ENCODE results near the gene COMMD1. TPM values are rescaled to one million over a fixed set of nuclear protein-coding genes. Genes with fewer than 3 reads are reported as not detected.

Gene COMMD1
- polyA plus RNA-seq, 1 of the 3 experiments (the other 2 are of a cell fraction): 32.5 TPM

DNA sequence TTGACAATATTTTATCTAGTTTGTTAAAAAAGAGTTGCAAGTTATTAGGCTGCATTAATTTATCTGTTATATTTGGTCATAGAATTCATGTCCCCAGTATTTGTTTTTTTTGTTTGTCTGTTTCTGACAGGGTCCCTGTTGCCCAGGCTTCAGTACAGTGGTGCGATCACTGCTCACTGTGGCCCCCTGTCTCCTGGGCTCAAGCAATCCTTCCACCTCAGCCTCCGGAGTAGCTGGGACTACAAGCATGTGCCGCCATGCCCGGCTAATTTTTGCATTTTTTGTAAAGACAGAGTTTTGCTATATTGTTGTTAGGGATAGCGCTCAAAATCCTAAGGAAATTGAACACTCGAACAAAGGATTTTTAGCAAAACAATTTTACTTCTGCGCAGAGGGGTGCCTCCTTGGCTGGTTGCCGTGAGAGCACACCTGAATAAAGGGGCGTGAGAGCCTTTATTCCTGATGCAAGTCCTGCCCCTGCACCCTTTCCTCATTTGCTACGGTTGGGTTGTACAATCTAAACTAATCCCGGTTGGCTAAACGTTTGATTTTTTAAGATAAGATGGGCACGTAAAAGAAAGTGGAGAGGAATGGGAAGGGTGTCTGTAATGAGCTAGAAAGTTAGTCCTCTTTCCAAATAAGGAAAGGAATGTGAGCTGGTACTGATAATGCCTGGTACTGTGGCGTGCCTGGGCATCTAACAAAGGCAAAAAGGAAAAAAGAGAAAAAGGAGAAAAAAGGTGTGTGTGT lies 65.5 kb downstream of the COMMD1 start:
- Histone ChIP-seq H3K27me3 (ENCODE audit: insufficient read depth) (no peaks in the 10 kb centered on the region), H3K4me3 (ENCODE audit: low read depth in 2 of 2, low read length in 1 of 2) (no peak overlapping the region), H4K20me1 (ENCODE audit: insufficient read depth) (no peaks in the 10 kb centered on the region), H3K4me1 (ENCODE audit: control insufficient read depth in 1 of 2, insufficient read depth in 2 of 2, low read depth in 1 of 2, low read length in 1 of 2) (no peaks in the 10 kb centered on the region), H3K27ac (ENCODE audit: low read depth in 2 of 2, low read length in 1 of 2) (no peak overlapping the region), H3F3A (replicated peaks; ENCODE audit: insufficient read depth) (peaks cover 3% of the 10 kb centered on the region), H3K9me2 (no peaks in the 10 kb centered on the region), H3K36me3 (replicated peaks in 1 of 2; ENCODE audit: control insufficient read depth in 1 of 2, insufficient read depth in 2 of 2, low read length in 1 of 2) (no peaks in the 10 kb centered on the region), H3K79me2 (ENCODE audit: insufficient read depth) (no peaks in the 10 kb centered on the region), H3K9me3 (no peaks in the 10 kb centered on the region), H3K4me2 (no peak overlapping the region), H3K9ac (no peak overlapping the region), H2AFZ (ENCODE audit: low read depth) (no peak overlapping the region)
- DNase-seq: no peak
- TF ChIP-seq, protein P1, sequence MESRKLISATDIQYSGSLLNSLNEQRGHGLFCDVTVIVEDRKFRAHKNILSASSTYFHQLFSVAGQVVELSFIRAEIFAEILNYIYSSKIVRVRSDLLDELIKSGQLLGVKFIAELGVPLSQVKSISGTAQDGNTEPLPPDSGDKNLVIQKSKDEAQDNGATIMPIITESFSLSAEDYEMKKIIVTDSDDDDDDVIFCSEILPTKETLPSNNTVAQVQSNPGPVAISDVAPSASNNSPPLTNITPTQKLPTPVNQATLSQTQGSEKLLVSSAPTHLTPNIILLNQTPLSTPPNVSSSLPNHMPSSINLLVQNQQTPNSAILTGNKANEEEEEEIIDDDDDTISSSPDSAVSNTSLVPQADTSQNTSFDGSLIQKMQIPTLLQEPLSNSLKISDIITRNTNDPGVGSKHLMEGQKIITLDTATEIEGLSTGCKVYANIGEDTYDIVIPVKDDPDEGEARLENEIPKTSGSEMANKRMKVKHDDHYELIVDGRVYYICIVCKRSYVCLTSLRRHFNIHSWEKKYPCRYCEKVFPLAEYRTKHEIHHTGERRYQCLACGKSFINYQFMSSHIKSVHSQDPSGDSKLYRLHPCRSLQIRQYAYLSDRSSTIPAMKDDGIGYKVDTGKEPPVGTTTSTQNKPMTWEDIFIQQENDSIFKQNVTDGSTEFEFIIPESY (IDR thresholded peaks at IDR 0.05; ENCODE audit: borderline replicate concordance, low read depth): no peak
- TF ChIP-seq, protein P2, sequence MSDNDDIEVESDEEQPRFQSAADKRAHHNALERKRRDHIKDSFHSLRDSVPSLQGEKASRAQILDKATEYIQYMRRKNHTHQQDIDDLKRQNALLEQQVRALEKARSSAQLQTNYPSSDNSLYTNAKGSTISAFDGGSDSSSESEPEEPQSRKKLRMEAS (IDR thresholded peaks at IDR 0.05; ENCODE audit: low read depth): no peak
- TF ChIP-seq RCOR1 (IDR thresholded peaks at IDR 0.05; ENCODE audit: low read length): no peak
- no peak for TF ChIP-seq POLR2AphosphoS5 (IDR thresholded peaks at IDR 0.05; ENCODE audit: low read depth, low read length)
- 91% methylated on average over 14 of the region's 14 CpGs for WGBS (ENCODE audit: low lambda C conversion rate)
- CTCF ChIA-PET: interaction anchor here (0.7 to 1.2 kb wide), 2 partner anchors 23 to 442 kb away, joined by 3 read pairs; no protein-coding TSS in a partner anchor
- POLR2A ChIA-PET: no interaction called here

- no peaks in the 10 kb centered on the region for H4K20me1 ChIP-seq (ENCODE audit: insufficient read depth)
- H3K9me3 ChIP-seq: no peaks in the 10 kb centered on the region
- H3K4me3 ChIP-seq (ENCODE audit: low read depth in 2 of 2, low read length in 1 of 2): no peak overlapping the region
- H3K4me1 ChIP-seq (ENCODE audit: control insufficient read depth in 1 of 2, insufficient read depth in 2 of 2, low read depth in 1 of 2, low read length in 1 of 2): no peaks in the 10 kb centered on the region
- H3K4me2 ChIP-seq: no peak overlapping the region
- no peak overlapping the region for H3K9ac ChIP-seq
- ChIA-PET POLR2A (no interaction called here), CTCF (interaction anchor here (2.0 kb wide), 1 partner anchor 15 kb away, joined by 7 read pairs; no protein-coding TSS in a partner anchor)
- H3K9me2 ChIP-seq: no peaks in the 10 kb centered on the region
- no peaks in the 10 kb centered on the region for H3K27me3 ChIP-seq (ENCODE audit: insufficient read depth)
- H3K36me3 ChIP-seq (replicated peaks in 1 of 2; ENCODE audit: control insufficient read depth in 1 of 2, insufficient read depth in 2 of 2, low read length in 1 of 2): no peaks in the 10 kb centered on the region
- H3K79me2 ChIP-seq (ENCODE audit: insufficient read depth): no peaks in the 10 kb centered on the region
- TF ChIP-seq GATA2 (CRISPR knock-in tag; IDR thresholded peaks at IDR 0.05): no peak
- TF ChIP-seq TAF1 (IDR thresholded peaks at IDR 0.05; ENCODE audit: borderline replicate concordance, low read depth, low read length): no peak
- no peak for TF ChIP-seq FOSL2 (IDR thresholded peaks at IDR 0.05; ENCODE audit: borderline replicate concordance, low read depth)
- no peak for TF ChIP-seq NFIC (IDR thresholded peaks at IDR 0.05; ENCODE audit: borderline replicate concordance)
- TF ChIP-seq FOXM1 (IDR thresholded peaks at IDR 0.05; ENCODE audit: low read depth): no peak
- no peak for TF ChIP-seq FOXJ3 (CRISPR knock-in tag; IDR thresholded peaks at IDR 0.05)
- TF ChIP-seq, protein P2 (IDR thresholded peaks at IDR 0.05; ENCODE audit: low read depth): no peak
- TF ChIP-seq, protein P1 (IDR thresholded peaks at IDR 0.05; ENCODE audit: borderline replicate concordance, low read depth): no peak
- no peak for TF ChIP-seq TCF12 (IDR thresholded peaks at IDR 0.05)
- TF ChIP-seq CHD2 (IDR thresholded peaks at IDR 0.05; ENCODE audit: low read length, partially characterized antibody): no peak
- no peak for TF ChIP-seq CTCF (IDR thresholded peaks at IDR 0.05)
- no peak for TF ChIP-seq USF1 (IDR thresholded peaks at IDR 0.05; ENCODE audit: borderline replicate concordance, low read depth)
- TF ChIP-seq RXRA (IDR thresholded peaks at IDR 0.05; ENCODE audit: borderline replicate concordance, low read depth): no peak
- no peak for TF ChIP-seq RAD21 (IDR thresholded peaks at IDR 0.05; ENCODE audit: low read length)
- no peak for TF ChIP-seq SIN3A (IDR thresholded peaks at IDR 0.05; ENCODE audit: borderline replicate concordance, low read depth, low read length)
- no peak for TF ChIP-seq POLR2AphosphoS5 (IDR thresholded peaks at IDR 0.05; ENCODE audit: low read depth, low read length)
- TF ChIP-seq JUND (IDR thresholded peaks at IDR 0.05): no peak
- TF ChIP-seq PBX3 (IDR thresholded peaks at IDR 0.05): no peak
- H3K27ac ChIP-seq (ENCODE audit: low read depth in 2 of 2, low read length in 1 of 2): no peak overlapping the region
- no peak for DNase-seq
- H2AFZ ChIP-seq (ENCODE audit: low read depth): no peak overlapping the region
- peaks cover 3% of the 10 kb centered on the region for H3F3A ChIP-seq (replicated peaks; ENCODE audit: insufficient read depth)
Observed at GRCh38 chr2:61978522-61978921, 73.0 kb downstream of the COMMD1 start.
